Loucy (cell line): ENCODE measurements around the gene DCAKD.

ENCODE experiments used
- EZH2phosphoT487 ChIP-seq: fragments of 200-600 bp; IDR thresholded peaks from 2 replicates; pipeline ENCODE4 v1.6.1; 2018; ENCODE audit warnings: antibody characterized with exemption, mild to moderate bottlenecking, moderate library complexity, borderline replicate concordance
- TF ChIP-seq, protein P1 (sequence below): fragments of 200-600 bp; sonication (generic); conservative IDR thresholded peaks from 2 replicates; pipeline ENCODE4 v1.5.1; 2014; ENCODE audit warnings: mild to moderate bottlenecking, antibody characterized with exemption, low read length

DNA sequence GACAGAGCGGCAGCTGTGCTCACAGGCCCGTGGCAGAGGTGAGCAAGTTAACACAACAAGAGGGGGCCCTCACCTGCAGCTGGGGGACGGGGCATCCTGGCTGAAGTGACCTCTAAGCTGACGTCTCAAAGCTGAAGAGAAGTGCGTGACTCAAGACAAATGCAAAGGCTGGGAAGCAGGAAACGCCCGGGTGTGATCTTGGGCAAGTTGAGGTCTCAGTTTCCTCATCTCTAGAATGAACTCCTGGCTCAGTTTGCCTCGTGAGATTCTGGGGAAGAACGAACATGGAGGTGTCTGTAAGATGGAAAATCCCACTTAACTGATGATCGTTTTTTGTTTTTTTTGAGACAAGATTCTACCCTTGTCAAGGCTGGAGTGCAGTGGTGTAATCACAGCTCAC is 43.2 kb downstream of the DCAKD start:
- TF ChIP-seq, protein P1, sequence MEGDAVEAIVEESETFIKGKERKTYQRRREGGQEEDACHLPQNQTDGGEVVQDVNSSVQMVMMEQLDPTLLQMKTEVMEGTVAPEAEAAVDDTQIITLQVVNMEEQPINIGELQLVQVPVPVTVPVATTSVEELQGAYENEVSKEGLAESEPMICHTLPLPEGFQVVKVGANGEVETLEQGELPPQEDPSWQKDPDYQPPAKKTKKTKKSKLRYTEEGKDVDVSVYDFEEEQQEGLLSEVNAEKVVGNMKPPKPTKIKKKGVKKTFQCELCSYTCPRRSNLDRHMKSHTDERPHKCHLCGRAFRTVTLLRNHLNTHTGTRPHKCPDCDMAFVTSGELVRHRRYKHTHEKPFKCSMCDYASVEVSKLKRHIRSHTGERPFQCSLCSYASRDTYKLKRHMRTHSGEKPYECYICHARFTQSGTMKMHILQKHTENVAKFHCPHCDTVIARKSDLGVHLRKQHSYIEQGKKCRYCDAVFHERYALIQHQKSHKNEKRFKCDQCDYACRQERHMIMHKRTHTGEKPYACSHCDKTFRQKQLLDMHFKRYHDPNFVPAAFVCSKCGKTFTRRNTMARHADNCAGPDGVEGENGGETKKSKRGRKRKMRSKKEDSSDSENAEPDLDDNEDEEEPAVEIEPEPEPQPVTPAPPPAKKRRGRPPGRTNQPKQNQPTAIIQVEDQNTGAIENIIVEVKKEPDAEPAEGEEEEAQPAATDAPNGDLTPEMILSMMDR, result no peak
- no peak for TF ChIP-seq EZH2phosphoT487
